GM18505 (cell line): ENCODE measurements around the gene DCDC2C.

Source experiments
- ATAC-seq: cut with Tn5 transposase; IDR thresholded peaks from one replicate; pipeline ENCODE4 v1.9.1; 2021; ENCODE audit not compliant: unreplicated experiment
- POLR2A ChIP-seq: IDR thresholded peaks from 4 replicates; pipeline ENCODE4 v1.6.1; 2011; ENCODE audit warnings: borderline replicate concordance; ENCODE audit not compliant: insufficient read depth, insufficient read length; ENCODE audit errors: extremely low read depth

Gene DCDC2C

GRCh38 chr2:3709225-3709624 lies 5.8 kb downstream of the DCDC2C start:
- no peak for ATAC-seq
- no peak for TF ChIP-seq POLR2A

- ATAC-seq = no peak
- TF ChIP-seq POLR2A = no peak
These were observed 9.0 kb downstream of the DCDC2C start for GRCh38 chr2:3712424-3712823.

- TF ChIP-seq POLR2A = no peak
- no peak for ATAC-seq
These were observed 9.6 kb downstream of the DCDC2C start for GRCh38 chr2:3712831-3713503.

GRCh38 chr2:3718679-3719078 lies 15.3 kb downstream of the DCDC2C start:
- no peak for TF ChIP-seq POLR2A
- ATAC-seq = no peak

GRCh38 chr2:3725002-3725401 lies 21.6 kb downstream of the DCDC2C start:
- ATAC-seq = no peak
- TF ChIP-seq POLR2A = no peak

GRCh38 chr2:3725458-3726250 lies 22.3 kb downstream of the DCDC2C start:
- TF ChIP-seq POLR2A = no peak
- no peak for ATAC-seq

GRCh38 chr2:3726511-3726910 lies 23.1 kb downstream of the DCDC2C start:
- no peak for TF ChIP-seq POLR2A
- ATAC-seq = no peak

GRCh38 chr2:3727397-3728045 lies 24.1 kb downstream of the DCDC2C start:
- TF ChIP-seq POLR2A = no peak
- no peak for ATAC-seq

GRCh38 chr2:3728104-3729054 lies 25.0 kb downstream of the DCDC2C start:
- no peak for TF ChIP-seq POLR2A
- ATAC-seq = no peak

GRCh38 chr2:3729055-3729448 lies 25.7 kb downstream of the DCDC2C start:
- TF ChIP-seq POLR2A = no peak
- ATAC-seq = no peak

- ATAC-seq = no peak
These were observed 26.4 kb downstream of the DCDC2C start for GRCh38 chr2:3729786-3730185.

GRCh38 chr2:3730646-3731045 lies 27.3 kb downstream of the DCDC2C start:
- no peak for TF ChIP-seq POLR2A
- no peak for ATAC-seq

More at GRCh38 chr2:3729786-3730185, 26.4 kb downstream of the DCDC2C start:
- no peak for TF ChIP-seq POLR2A

- ATAC-seq = no peak
- no peak for TF ChIP-seq POLR2A
These were observed 28.5 kb downstream of the DCDC2C start for GRCh38 chr2:3731829-3732228.
